HCT116 (cell line): ENCODE measurements around the gene C11orf91. TPM values are rescaled to one million over a fixed set of nuclear protein-coding genes. Genes with fewer than 3 reads are reported as not detected.

Source experiments
- ATAC-seq: fragments of 200-7000 bp; cut with Tn5 transposase; 2 replicates; pipeline ENCODE4 v1.9.1; 2020; ENCODE audit warnings: mild to moderate bottlenecking, moderate library complexity
- BruUV-seq: library from RNA; stranded (reverse); fragments of 400-500 nt; replicated peaks from 2 replicates; lab custom pipeline; 2021; lab: Mats Ljungman, UMichigan
- CTCF ChIA-PET: fragments of 300-600 bp; sonication (Branson Sonifier 250); formaldehyde crosslinking; loops from one replicate; lab custom pipeline; 2021; ENCODE audit warnings: antibody characterized with exemption; lab: Charles Lee
- POLR2A ChIA-PET: fragments of 300-600, 350-600 bp; sonication (Branson Sonifier 250); formaldehyde crosslinking; loops from one replicate; lab custom pipeline; 2021; ENCODE audit warnings: antibody characterized with exemption; lab: Charles Lee
- RAD21 ChIA-PET, 2 experiments: fragments of 300-600 bp; sonication (Branson Sonifier 250); formaldehyde crosslinking; loops; one replicate each; lab custom pipeline; 2023; ENCODE audit warnings: low total read pairs in 2 of 2; ENCODE audit not compliant: uncharacterized antibody in 2 of 2, unreplicated experiment in 2 of 2, low non-redundant PET in 1 of 2; lab: Charles Lee
- DNase-seq: peaks from one replicate; pipeline ENCODE4 v3.0.0-alpha.2; 2010; ENCODE audit warnings: low read depth, low spot score
- H2AFZ ChIP-seq: fragments of 200-600 bp; shearing (Covaris generic), sonication (generic); 2 replicates; pipeline ENCODE4 v1.6.1; 2017; ENCODE audit warnings: low read depth, mixed run types, mixed read lengths, antibody characterized with exemption, low read length; ENCODE audit not compliant: poor library complexity, severe bottlenecking
- H3K27ac ChIP-seq: 2 replicates; pipeline ENCODE4 v1.5.1; 2012; ENCODE audit warnings: low read depth, low read length
- H3K27me3 ChIP-seq: fragments of 200-600 bp; sonication (generic); 2 replicates; pipeline ENCODE4 v1.6.1; 2016; ENCODE audit warnings: mixed run types, low read length, mixed read lengths; ENCODE audit not compliant: insufficient read depth
- H3K36me3 ChIP-seq, 2 experiments: fragments of 200-500 bp in 1 of 2; fragments of 200-600 bp in 1 of 2; sonication (Bioruptor generic) in 1 of 2; sonication (generic) in 1 of 2; 2 replicates each; pipeline versions ENCODE4 v1.5.1 to v1.6.1; 2014 to 2016; ENCODE audit warnings: low read length in 2 of 2, inconsistent platforms in 1 of 2, mixed read lengths in 1 of 2, mixed run types in 1 of 2; ENCODE audit not compliant: insufficient read depth in 2 of 2, control insufficient read depth in 1 of 2
- H3K4me1 ChIP-seq, 2 experiments: fragments of 200-600 bp in 1 of 2; sonication (generic) in 1 of 2; 2 replicates each; pipeline versions ENCODE4 v1.5.1 to v1.6.1; 2012 to 2017; ENCODE audit warnings: low read length in 2 of 2, inconsistent platforms in 1 of 2, mild to moderate bottlenecking in 1 of 2, mixed read lengths in 1 of 2, mixed run types in 1 of 2, moderate library complexity in 1 of 2; ENCODE audit not compliant: insufficient read depth in 2 of 2, control insufficient read depth in 1 of 2
- H3K4me2 ChIP-seq: fragments of 200-600 bp; sonication (generic); 2 replicates; pipeline ENCODE4 v1.6.1; 2017; ENCODE audit warnings: mixed run types, low read length, mixed read lengths
- H3K4me3 ChIP-seq, 2 experiments: fragments of 200-600 bp in 1 of 2; sonication (generic) in 1 of 2; replicated peaks in 1 of 2; 2 replicates each; pipeline ENCODE4 v1.5.1; 2011 to 2016; ENCODE audit warnings: low read length in 2 of 2, control low read depth in 1 of 2, low read depth in 1 of 2, mild to moderate bottlenecking in 1 of 2, mixed read lengths in 1 of 2, mixed run types in 1 of 2
- H3K79me2 ChIP-seq: fragments of 200-600 bp; sonication (generic); 2 replicates; pipeline ENCODE4 v1.6.1; 2017; ENCODE audit warnings: mild to moderate bottlenecking, mixed run types, low read length, moderate library complexity, mixed read lengths; ENCODE audit not compliant: insufficient read depth
- H3K9ac ChIP-seq: fragments of 200-600 bp; sonication (generic); 2 replicates; pipeline ENCODE4 v1.6.1; 2016; ENCODE audit warnings: low read length, mixed read lengths
- H3K9me2 ChIP-seq: fragments of 200-600 bp; sonication (generic), shearing (Covaris generic); 2 replicates; pipeline ENCODE4 v1.6.1; 2017; ENCODE audit warnings: mixed run types, mild to moderate bottlenecking, moderate library complexity; ENCODE audit not compliant: insufficient read depth
- H3K9me3 ChIP-seq, 2 experiments: fragments of 200-500 bp in 1 of 2; fragments of 200-600 bp in 1 of 2; sonication (Bioruptor generic) in 1 of 2; sonication (generic) in 1 of 2; 2 replicates each; pipeline ENCODE4 v1.6.1; 2014 to 2017; ENCODE audit warnings: low read length in 2 of 2, mixed read lengths in 2 of 2, inconsistent platforms in 1 of 2, low read depth in 1 of 2, mild to moderate bottlenecking in 1 of 2, mixed run types in 1 of 2, moderate library complexity in 1 of 2; ENCODE audit not compliant: control insufficient read depth in 1 of 2, insufficient read depth in 1 of 2
- H4K20me1 ChIP-seq: fragments of 200-600 bp; sonication (generic), shearing (Covaris generic); 2 replicates; pipeline ENCODE4 v1.6.1; 2017; ENCODE audit warnings: mixed run types, mild to moderate bottlenecking, moderate library complexity; ENCODE audit not compliant: insufficient read depth
- ATF3 ChIP-seq: IDR thresholded peaks from 2 replicates; pipeline ENCODE4 v1.6.1; 2012
- CBX3 ChIP-seq: IDR thresholded peaks from 2 replicates; pipeline ENCODE4 v1.6.1; 2012; ENCODE audit warnings: low read depth
- CEBPB ChIP-seq: IDR thresholded peaks from 2 replicates; pipeline ENCODE4 v1.6.1; 2012; ENCODE audit warnings: low read depth
- CTCF ChIP-seq, 3 experiments: fragments of 200-600 bp in 1 of 3; sonication (generic) in 1 of 3; IDR thresholded peaks in 2 of 3; conservative IDR thresholded peaks in 1 of 3; 2 replicates each; pipeline ENCODE4 v1.5.1; 2012 to 2017; ENCODE audit warnings: low read depth in 2 of 3, low read length in 2 of 3, antibody characterized with exemption in 1 of 3, borderline replicate concordance in 1 of 3, control low read depth in 1 of 3, mild to moderate bottlenecking in 1 of 3, mixed read lengths in 1 of 3, mixed run types in 1 of 3, moderate library complexity in 1 of 3; ENCODE audit not compliant: insufficient read depth in 1 of 3
- EGR1 ChIP-seq: IDR thresholded peaks from 2 replicates; pipeline ENCODE4 v1.6.1; 2012; ENCODE audit warnings: low read depth
- ELF1 ChIP-seq: IDR thresholded peaks from 2 replicates; pipeline ENCODE4 v1.6.1; 2012; ENCODE audit warnings: low read depth, borderline replicate concordance
- EZH2 ChIP-seq: fragments of 200-600 bp; sonication (generic); IDR thresholded peaks from 2 replicates; pipeline ENCODE4 v1.6.1; 2017; ENCODE audit warnings: antibody characterized with exemption, mixed run types
- EZH2phosphoT487 ChIP-seq: fragments of 200-600 bp; IDR thresholded peaks from 2 replicates; pipeline ENCODE4 v1.6.1; 2018; ENCODE audit warnings: antibody characterized with exemption, borderline replicate concordance
- FOSL1 ChIP-seq: IDR thresholded peaks from 2 replicates; pipeline ENCODE4 v1.6.1; 2012; ENCODE audit warnings: low read depth
- MAX ChIP-seq: IDR thresholded peaks from 2 replicates; pipeline ENCODE4 v1.6.1; 2012
- POLR2A ChIP-seq: IDR thresholded peaks from 2 replicates; pipeline ENCODE4 v1.7.0; 2011; ENCODE audit warnings: borderline replicate concordance; ENCODE audit not compliant: insufficient read depth, insufficient read length; ENCODE audit errors: extremely low read depth
- POLR2AphosphoS5 ChIP-seq: IDR thresholded peaks from 2 replicates; pipeline ENCODE4 v1.6.1; 2011; ENCODE audit warnings: mild to moderate bottlenecking, low read depth, low read length, moderate library complexity
- REST ChIP-seq: IDR thresholded peaks from 2 replicates; pipeline ENCODE4 v1.6.1; 2012; ENCODE audit warnings: low read depth
- SIN3A ChIP-seq: IDR thresholded peaks from 2 replicates; pipeline ENCODE4 v1.6.1; 2012; ENCODE audit warnings: low read depth
- SP1 ChIP-seq: IDR thresholded peaks from 2 replicates; pipeline ENCODE4 v1.6.1; 2012; ENCODE audit warnings: low read depth
- TCF7L2 ChIP-seq: IDR thresholded peaks from 2 replicates; pipeline ENCODE4 v1.7.0; 2011; ENCODE audit warnings: borderline replicate concordance, inconsistent platforms; ENCODE audit not compliant: insufficient read depth, insufficient read length; ENCODE audit errors: extremely low read depth
- YY1 ChIP-seq: IDR thresholded peaks from 2 replicates; pipeline ENCODE4 v1.6.1; 2011; ENCODE audit warnings: low read length, low read depth, moderate library complexity, mild to moderate bottlenecking; ENCODE audit not compliant: insufficient replicate concordance; ENCODE audit errors: extremely low read depth
- ZBTB33 ChIP-seq: IDR thresholded peaks from 2 replicates; pipeline ENCODE4 v1.6.1; 2011; ENCODE audit warnings: mild to moderate bottlenecking, low read length, moderate library complexity; ENCODE audit not compliant: insufficient replicate concordance; ENCODE audit errors: extremely low read depth
- ZNF274 ChIP-seq: fragments of 200-500 bp; sonication (Bioruptor generic); IDR thresholded peaks from 2 replicates; pipeline ENCODE4 v1.6.1; 2014; ENCODE audit warnings: mild to moderate bottlenecking, low read depth, low read length, inconsistent platforms
- intact Hi-C: fragments of 100-400 bp; cut with micrococcal nuclease; formaldehyde crosslinking; loops from 2 replicates; pipeline ENCODE4 v1.10.0; 2022
- total RNA-seq: library from RNA; stranded (reverse); gene quantifications from one replicate; pipeline ENCODE4 v1.2.1, GENCODE V29; 2021; ENCODE audit not compliant: unreplicated experiment

The C11orf91 gene
- total RNA-seq, 1 experiment from 2014 or later, result 0.54 TPM

GRCh38 chr11:33741806-33742205, 41.2 kb upstream of the C11orf91 start:
- Histone ChIP-seq H3K9me3 (no peaks in the 10 kb centered on the region), H2AFZ (no peak overlapping the region), H3K9me2 (no peaks in the 10 kb centered on the region), H3K27ac (no peak overlapping the region), H3K4me1 (peaks cover 5 to 10% of the 10 kb centered on the region in 2 experiments), H3K4me2 (no peak overlapping the region), H3K27me3 (no peaks in the 10 kb centered on the region), H4K20me1 (no peaks in the 10 kb centered on the region), H3K79me2 (no peaks in the 10 kb centered on the region), H3K9ac (no peak overlapping the region), H3K4me3 (no peak overlapping the region), H3K36me3 (peaks cover under 1 to 6% of the 10 kb centered on the region in 2 experiments; a peak in 2 of 4 replicates)
- CTCF ChIA-PET, result interaction anchor here (0.7 to 1.8 kb wide), 40 partner anchors 9 to 1419 kb away, joined by 3 to 67 read pairs (median 6); partner anchors contain the start of gene C11orf91
- intact Hi-C loops, result loop anchor here (1.0 to 5.0 kb wide), 2 partner anchors 200 to 380 kb away; no protein-coding TSS in a partner anchor
- ATAC-seq, result no peak
- RAD21 ChIA-PET, result interaction anchor here (0.9 to 1.3 kb wide), 6 partner anchors 25 to 379 kb away, joined by 3 to 12 read pairs (median 5); no protein-coding TSS in a partner anchor
- no peak for DNase-seq
- no peak for TF ChIP-seq REST
- no peak for TF ChIP-seq SIN3A
- no peak for TF ChIP-seq EZH2
- TF ChIP-seq CBX3, result no peak
- no peak for TF ChIP-seq CEBPB
- TF ChIP-seq ATF3, result no peak
- no peak for TF ChIP-seq TCF7L2
- no peak for TF ChIP-seq FOSL1
- TF ChIP-seq SP1, result no peak
- no peak for TF ChIP-seq POLR2A
- no peak for TF ChIP-seq ZBTB33
- TF ChIP-seq ELF1, result no peak
- TF ChIP-seq EGR1, result no peak
- no peak for TF ChIP-seq MAX
- no peak for TF ChIP-seq ZNF274
- no peak for TF ChIP-seq POLR2AphosphoS5
- TF ChIP-seq EZH2phosphoT487, result no peak
- TF ChIP-seq YY1, result no peak
- TF ChIP-seq CTCF (IDR thresholded peaks at IDR 0.05 in 2 of 3, conservative IDR thresholded peaks at IDR 0.05 in 1 of 3; ENCODE audit: borderline replicate concordance in 1 of 3, insufficient read depth in 1 of 3, low read depth in 2 of 3, low read length in 2 of 3), result no peak
- POLR2A ChIA-PET, result interaction anchor here (1.3 to 1.6 kb wide), 3 partner anchors 26 to 50 kb away, joined by 4 to 11 read pairs (median 7); partner anchors contain the start of gene C11orf91
- BruUV-seq, result no TSS peak
